ENCODE measurements around the gene PUM1.
"Not testable (repeated sequence)": the region's sequence is repeated elsewhere in the genome, so short reads cannot be mapped to it uniquely, and the experiment has no call there.

PUM1 gene

GRCh38 chr1:31062867-31063380 lies 2.6 kb downstream of the PUM1 start:
- DNase-seq = no peak

- not testable (repeated sequence) for DNase-seq
Measured at GRCh38 chr1:31062162-31062866, 3.2 kb downstream of the PUM1 start.

GRCh38 chr1:31058012-31058411 lies 7.5 kb downstream of the PUM1 start:
- no peak for DNase-seq

- no peak for DNase-seq
Measured at GRCh38 chr1:31055953-31056352, 9.6 kb downstream of the PUM1 start.

- no peak for DNase-seq
Measured at GRCh38 chr1:31055501-31055900, 10.0 kb downstream of the PUM1 start.

GRCh38 chr1:31054958-31055481 lies 10.5 kb downstream of the PUM1 start:
- DNase-seq = no peak

GRCh38 chr1:31054349-31054748 lies 11.2 kb downstream of the PUM1 start:
- no peak for DNase-seq

- not testable (repeated sequence) for DNase-seq
Measured at GRCh38 chr1:31052613-31053012, 12.9 kb downstream of the PUM1 start.

GRCh38 chr1:31051611-31052010 lies 13.9 kb downstream of the PUM1 start:
- DNase-seq = no peak

- not testable (repeated sequence) for DNase-seq
Measured at GRCh38 chr1:31047507-31047906, 18.0 kb downstream of the PUM1 start.

- no peak for DNase-seq
Measured at GRCh38 chr1:31043631-31044030, 21.9 kb downstream of the PUM1 start.

- DNase-seq = no peak
Measured at GRCh38 chr1:31042656-31043055, 22.9 kb downstream of the PUM1 start.

- no peak for DNase-seq
Measured at GRCh38 chr1:31041529-31041928, 24.0 kb downstream of the PUM1 start.

- DNase-seq = no peak
Measured at GRCh38 chr1:31040038-31040437, 25.5 kb downstream of the PUM1 start.

- not testable (repeated sequence) for DNase-seq
Measured at GRCh38 chr1:31038935-31039334, 26.6 kb downstream of the PUM1 start.

- no peak for DNase-seq
Measured at GRCh38 chr1:31038360-31038759, 27.2 kb downstream of the PUM1 start.

GRCh38 chr1:31036749-31037500 lies 28.6 kb downstream of the PUM1 start:
- DNase-seq = no peak

- DNase-seq = no peak
Measured at GRCh38 chr1:31033598-31033997, 31.9 kb downstream of the PUM1 start.

- DNase-seq = no peak
Measured at GRCh38 chr1:31032266-31032665, 33.3 kb downstream of the PUM1 start.

- DNase-seq = no peak
Measured at GRCh38 chr1:31031330-31032143, 34.0 kb downstream of the PUM1 start.

GRCh38 chr1:31029026-31029425 lies 36.5 kb downstream of the PUM1 start:
- no peak for DNase-seq

- no peak for DNase-seq
Measured at GRCh38 chr1:31027693-31028526, 37.6 kb downstream of the PUM1 start.

Measured in CD4-positive, alpha-beta T cell treated with Interleukin-21 for 1 hour (primary cell).